ENCODE results near the gene GAB2.

DNA sequence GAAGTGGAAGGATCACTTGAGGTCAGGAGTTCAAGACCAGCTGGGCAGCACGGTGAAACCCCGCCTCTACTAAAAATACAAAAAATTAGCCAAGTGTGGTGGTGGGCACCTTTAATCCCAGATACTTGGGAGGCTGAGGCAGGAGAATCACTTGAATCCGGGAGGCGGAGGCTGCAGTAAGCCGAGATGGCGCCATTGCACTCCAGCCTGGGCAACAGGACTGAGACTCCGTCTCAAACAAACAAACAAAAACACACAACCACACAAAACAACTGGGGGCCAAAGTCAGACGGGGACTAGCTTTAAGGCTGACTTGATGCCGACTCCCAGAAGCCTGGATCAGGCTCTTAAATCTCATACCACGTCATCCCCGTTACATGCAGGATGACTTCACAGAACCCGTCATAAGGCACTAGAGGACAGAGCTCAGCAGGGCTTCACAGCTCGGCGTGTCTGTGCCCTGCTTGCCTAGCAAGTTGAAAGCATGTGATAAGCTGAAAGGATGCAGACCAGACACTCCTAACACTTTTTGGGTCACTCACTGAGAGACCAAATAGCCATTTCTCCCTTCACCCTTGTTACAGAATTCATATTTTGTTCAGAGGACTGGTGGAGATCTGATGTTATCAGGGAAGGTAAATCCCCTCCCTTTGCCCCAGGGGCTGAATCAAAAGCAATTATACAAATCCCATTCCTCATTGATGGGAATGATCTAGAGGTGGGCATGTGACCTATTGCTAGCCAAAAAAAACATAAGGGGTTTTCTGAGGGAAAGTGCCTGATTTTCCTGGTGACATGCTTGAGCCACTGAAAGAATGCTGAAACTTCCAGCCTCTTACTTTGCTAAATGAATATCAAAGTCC lies 65.4 kb downstream of the GAB2 start:
- TF ChIP-seq CTCF (IDR thresholded peaks at IDR 0.05) (no peak), POLR2A (IDR thresholded peaks at IDR 0.05) (no peak)

Data from thyroid gland (tissue), 4 donors.